Measurements from ENCODE around the gene ALOX5AP.
A peak's percentile ranks its signal among the peaks of the same experiment; 100 is the strongest.
"Not testable (repeated sequence)": the region's sequence is repeated elsewhere in the genome, so short reads cannot be mapped to it uniquely, and the experiment has no call there.

The ALOX5AP gene

DNA sequence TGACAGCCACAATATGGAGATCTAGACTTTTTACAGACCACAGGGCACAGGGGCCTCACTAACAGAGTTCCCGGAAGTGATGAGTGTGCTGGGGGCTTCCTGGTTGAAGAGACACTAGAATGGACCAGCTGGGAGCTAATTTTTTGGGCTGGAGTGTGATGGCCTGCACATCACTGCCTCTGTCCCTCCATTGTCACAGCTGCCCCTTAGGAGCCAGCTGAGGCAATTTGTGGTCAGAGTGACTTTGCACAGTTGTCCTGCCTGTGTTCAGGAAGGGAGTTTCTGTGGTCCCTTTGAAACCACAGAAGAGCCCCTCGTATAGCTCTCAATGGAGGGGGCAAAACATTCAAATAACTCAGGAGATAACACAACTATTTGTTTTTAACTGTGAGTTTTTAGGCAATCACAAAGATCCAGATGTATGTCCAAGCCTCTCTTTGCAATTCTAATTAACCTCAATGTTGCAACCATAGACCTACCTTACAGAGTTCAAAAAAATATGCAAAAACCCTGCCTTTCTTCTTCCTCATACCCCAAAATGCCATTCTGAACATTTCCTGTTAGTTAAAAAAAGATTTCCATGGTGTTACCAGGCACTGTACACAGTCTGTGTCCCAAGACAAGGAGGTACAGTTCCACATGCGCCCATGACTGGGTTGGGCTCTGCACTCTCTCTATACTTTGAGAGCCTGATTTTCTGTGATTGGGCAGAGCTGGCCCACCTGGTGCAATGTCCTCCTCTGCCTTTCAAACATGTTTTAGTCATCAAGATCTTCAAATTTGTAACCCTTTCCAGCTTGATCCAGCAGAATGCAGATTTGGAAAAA lies 2.4 kb downstream of the ALOX5AP start:
- no peak for DNase-seq

DNA sequence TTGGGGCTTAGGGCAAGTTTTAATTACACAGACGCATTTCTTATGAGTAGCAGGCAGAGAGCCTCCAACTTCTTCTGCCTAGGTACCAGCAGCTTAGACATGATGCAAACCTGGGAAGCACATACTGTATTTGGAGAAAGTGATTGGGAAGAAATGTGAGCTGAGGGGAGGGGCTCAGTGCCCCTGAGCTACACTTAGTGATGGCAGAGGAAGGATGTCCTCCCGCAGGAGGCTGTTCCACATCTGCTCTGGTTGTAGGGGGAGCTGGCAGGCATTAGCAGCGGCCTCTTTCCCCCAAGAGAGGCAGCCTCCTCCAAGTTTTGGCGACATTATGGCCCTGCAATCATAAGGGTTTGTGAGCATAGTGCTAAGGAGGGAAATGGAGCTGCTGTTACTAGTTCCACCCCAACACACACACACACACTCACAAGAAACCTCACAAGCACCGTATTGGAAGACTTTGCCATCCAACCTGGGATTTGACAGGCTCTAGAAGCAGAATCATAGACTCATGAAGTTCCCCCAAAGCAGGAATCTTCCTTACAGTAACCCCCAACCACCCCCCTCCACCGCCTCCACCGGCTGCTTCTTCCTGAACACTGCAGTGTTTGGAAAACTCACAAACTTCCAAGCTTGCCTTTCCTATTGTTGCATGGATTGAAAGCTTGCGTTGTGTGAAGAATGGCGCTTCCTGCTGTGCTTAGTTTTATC lies 3.3 kb downstream of the ALOX5AP start:
- no peak for DNase-seq

DNA sequence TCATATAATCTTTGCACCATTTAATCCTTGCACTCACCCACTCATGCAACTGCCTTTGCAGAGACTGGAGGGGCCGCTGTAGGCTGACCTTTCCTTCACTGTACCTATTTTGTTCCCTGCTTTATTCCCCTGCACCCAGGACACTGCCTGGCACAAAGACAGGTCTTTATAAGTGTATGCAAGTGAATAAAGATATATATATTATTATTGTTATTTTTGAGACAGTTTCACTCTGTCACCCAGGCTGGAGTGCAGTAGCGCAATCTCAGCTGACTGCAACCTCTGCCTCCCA lies 3.8 kb downstream of the ALOX5AP start:
- DNase-seq, result no peak

- peak; percentile 83 for DNase-seq
Measured at GRCh38 chr13:30739761-30740642, 4.7 kb downstream of the ALOX5AP start.

DNA sequence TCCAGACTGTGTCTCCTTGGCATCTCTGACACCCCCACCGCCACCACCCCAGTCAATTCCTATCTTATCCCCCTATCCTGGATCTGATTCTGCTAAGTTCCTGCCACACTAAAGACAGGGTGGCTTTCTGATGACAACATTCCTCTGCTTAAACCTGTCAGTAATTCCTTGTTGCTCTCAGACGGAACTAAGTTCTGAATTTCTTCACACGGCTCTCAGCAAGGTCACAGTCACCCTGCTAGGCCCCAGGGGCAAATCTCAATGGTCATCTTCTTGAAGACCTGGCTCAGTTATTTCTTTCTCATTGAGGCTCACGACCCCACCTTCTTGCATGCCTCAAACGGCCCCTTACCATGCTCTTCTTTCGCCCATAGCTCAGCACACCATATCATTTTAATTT lies 7.6 kb downstream of the ALOX5AP start:
- no peak for DNase-seq

DNA sequence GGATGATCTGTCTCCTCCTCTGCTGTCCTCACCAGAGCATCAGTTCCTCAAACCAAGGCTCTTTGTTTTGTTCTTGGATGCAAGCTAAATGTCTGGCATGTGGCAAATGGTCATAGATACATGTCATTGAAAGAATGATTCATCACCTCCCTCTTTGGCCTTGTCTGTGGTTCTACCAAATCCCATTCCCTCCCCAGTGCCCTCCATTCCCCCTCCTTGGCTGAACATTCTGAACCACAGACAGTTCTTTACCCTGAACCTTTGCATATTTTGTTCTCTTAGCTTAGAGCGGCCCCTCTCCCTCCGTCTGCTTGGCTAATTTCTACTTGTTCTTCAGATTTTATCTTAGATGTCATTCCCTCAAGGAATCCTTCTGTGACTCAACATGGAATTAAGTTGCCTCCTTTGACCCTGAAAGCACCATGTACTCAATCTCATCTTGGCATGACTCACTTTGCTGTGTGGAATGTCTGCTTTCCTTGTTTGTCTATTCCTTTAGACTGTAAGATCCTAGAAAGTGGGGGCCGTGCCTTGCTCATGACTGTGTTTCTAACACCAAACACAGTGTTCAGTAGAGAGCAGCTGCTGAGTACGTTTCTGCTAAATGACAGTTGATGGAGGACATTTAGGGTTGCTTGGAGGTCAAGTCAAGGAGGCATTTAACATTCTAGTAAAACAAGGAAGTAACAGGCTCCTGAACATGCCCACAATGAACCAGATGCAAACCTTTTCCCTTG lies 8.1 kb downstream of the ALOX5AP start:
- peak; percentile 100 for DNase-seq

DNA sequence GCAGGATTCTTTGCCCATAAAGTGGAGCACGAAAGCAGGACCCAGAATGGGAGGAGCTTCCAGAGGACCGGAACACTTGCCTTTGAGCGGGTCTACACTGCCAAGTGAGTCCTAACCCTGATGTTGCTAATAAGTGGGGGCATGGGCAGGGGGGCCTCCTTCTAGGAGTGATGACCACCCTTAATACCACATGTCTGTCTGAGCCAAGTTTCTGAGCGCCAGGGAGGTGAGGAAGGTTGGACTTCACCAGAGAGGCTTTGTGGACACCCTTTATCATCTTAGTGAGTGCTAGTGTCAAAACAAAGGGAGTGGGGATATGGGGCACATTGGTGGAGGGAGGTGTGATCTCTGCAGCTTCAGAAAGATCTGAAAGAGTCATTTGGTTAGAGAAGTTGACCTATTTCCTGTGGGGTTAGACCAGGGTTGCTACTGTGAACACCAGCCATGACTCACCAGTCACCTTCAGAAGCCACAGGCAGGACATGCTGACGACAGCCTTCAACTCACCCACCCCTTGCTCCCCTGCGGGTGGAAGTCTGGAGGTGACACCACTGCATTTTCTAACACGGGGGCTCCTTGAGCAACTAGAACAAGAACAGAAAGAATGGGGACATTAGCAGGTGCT lies 8.8 kb downstream of the ALOX5AP start:
- peak; percentile 65 for DNase-seq

DNA sequence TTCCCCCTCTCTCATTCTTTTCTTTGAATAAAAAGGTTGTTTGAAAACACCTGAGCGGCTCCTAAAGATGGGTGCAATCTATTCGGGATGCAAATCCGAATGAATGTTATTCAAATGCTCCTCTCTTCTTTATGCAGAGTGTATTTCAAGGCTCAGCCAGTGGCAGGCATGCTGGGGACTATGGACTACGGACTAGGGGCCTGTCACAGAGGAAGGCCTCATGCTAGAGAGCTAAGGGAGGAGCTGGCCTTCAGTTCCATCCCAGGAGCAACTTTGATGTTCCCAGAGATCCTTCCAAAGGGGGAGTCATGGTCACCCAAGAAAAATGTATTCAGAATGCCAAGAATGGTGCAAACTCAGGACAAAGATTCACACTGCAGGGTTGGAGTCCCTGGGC lies 9.3 kb downstream of the ALOX5AP start:
- peak; percentile 31 for DNase-seq

GRCh38 chr13:30745906-30746686 lies 10.8 kb downstream of the ALOX5AP start:
- no peak for DNase-seq

DNA sequence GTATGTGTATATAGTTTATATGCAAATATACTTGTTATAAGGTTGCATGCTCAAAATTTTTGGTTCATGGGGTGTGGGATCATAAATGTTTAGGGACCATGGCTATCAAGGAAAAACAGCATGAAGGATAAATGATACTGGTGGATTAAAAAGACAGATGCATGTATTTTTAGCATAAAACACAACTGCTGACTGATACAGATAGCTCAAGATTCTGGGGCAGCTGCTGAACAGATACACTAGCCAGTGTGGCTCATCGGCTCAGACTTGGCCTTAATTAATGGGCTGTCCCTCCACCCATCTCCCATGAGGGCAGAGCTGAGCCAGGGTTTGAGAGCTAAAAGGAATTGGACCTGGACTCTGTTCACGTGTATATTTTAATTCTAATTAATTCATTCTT lies 11.4 kb downstream of the ALOX5AP start:
- DNase-seq, result no peak

DNA sequence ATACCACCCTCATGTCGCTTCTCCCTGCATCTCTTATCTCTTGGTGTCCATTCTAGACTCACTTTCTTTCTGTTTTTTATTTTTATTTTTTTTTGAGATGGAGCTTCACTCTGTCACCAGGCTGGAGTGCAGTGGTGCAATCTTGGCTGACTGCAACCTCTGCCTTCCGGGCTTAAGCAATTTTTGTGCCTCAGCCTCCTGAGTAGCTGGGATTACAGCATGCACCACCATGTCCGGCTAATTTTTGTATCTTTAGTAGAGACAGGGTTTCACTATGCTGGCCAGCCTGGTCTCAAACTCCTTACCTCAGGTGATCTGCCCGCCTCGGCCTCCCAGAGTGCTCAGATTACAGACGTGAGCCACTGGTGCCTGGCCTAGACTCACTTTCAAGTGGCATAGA lies 12.5 kb downstream of the ALOX5AP start:
- not testable (repeated sequence) for DNase-seq

DNA sequence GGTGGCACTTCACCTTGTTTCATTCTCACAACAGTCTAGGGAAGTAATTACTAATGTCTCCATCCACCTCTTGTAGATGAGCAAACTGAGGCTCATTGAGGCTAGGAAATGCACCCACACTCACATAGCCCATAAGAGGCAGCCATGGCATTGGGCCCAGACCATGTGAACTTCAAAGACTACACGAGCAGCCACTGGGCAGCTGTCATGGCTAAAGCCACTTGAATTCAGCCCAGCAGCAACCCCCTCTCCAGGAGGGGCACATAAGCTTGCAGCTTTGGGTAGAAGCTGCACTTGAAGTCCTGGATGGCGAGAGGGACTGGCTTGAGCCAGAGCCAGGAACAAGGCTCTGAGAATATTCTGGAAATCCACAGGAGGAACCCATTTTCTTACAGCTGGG lies 13.4 kb downstream of the ALOX5AP start:
- DNase-seq, result no peak

DNA sequence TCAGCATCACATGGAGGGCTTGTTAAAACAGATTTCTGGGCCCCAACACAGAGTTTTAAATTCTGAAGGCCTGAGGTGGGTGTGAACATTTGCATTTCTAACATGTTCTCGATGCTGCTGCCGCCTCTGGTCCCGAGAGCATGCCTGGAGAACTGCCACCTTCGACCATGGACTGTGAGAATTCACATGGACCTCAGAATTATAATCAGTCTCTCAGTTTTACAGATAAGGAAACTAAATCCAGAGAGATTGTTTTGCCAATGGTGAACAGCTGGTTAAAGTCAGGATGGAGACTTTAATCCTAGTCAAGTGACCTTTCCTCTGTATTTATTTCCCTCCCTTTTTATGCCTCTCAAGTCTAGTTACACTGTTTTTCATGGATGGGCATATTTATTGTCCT lies 14.7 kb downstream of the ALOX5AP start:
- DNase-seq, result no peak

GRCh38 chr13:30751183-30751933 lies 16.0 kb downstream of the ALOX5AP start:
- DNase-seq, result no peak

- DNase-seq, result peak; percentile 72
Measured at GRCh38 chr13:30752201-30752797, 17.0 kb downstream of the ALOX5AP start.

GRCh38 chr13:30753030-30753616 lies 17.8 kb downstream of the ALOX5AP start:
- DNase-seq, result no peak

GRCh38 chr13:30755678-30756077 lies 20.3 kb downstream of the ALOX5AP start:
- DNase-seq, result no peak

DNA sequence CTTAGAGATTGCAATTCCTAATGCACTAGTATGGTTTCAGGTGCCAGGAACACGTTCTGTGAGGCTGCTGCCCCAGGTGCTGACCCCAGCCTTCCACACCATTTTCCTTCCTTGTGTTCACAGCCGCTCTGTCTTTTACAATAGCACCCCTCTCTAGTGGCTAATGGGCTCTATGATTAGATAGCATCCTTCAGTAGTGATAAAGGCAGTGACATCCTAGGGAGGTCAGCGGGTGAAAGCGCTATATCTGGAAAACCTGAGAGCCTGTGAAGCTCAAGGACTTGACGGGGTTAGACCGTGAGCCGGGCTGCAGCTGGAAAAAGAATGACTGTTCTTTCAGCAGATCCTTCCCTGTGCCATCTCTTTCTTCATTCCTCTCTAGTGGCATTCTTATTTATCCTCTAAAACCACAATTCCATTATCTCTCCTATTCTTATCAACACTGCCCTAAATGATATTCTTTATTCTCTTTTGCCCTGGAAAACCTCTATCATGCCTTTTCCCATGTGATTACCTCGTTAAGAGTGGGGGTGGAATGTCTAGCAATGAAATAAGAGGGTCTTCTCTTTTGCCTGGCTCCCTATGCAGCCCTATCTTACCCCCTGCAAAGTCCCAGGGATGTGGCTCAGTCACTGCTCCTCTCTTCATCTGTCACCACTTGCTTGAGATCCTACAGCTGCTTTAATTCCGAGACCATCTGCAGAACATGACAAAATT lies 21.8 kb downstream of the ALOX5AP start:
- no peak for DNase-seq

DNA sequence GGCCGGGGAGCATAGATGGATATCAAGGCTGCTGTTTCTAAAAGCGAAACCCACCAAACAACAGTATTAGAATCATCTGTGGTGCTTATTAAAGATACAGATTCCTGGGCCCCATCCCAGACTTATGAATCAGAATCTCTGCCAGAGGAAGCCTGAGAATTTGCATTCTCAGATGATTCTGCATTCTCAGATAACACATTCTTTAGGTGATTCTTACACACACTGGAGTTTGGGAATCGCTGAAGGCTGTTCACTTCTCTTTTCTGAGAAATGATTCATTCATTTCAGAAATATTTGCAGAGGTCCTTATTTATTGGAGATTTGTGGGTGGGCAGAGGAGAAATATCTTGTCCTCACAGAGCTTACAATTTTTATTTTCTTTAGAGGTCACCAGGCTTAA lies 24.4 kb downstream of the ALOX5AP start:
- DNase-seq, result peak; percentile 66

Measured in fibroblast of skin of back (primary cell).